Tibial nerve (tissue), 4 donors: ENCODE results near the gene GBA2. TPM values are rescaled to one million over a fixed set of nuclear protein-coding genes. Genes with fewer than 3 reads are reported as not detected.

Experiments
- DNase-seq, 2 donors: peaks; one replicate each; pipeline ENCODE4 v3.0.0-alpha.2; 2019; ENCODE audit warnings: low spot score in 2 of 2
- H3K27ac ChIP-seq, 4 donors: fragments of 200-600 bp; sonication (generic) in 3 of 4; one replicate each; pipeline ENCODE4 v1.5.1; 2017 to 2019; ENCODE audit warnings: mild to moderate bottlenecking in 1 of 4
- H3K27me3 ChIP-seq, 2 donors: fragments of 200-600 bp; sonication (generic) in 1 of 2; one replicate each; pipeline versions ENCODE4 v1.5.1 to v1.6.0; 2017 to 2019
- H3K36me3 ChIP-seq, 3 donors: fragments of 200-600 bp; sonication (generic); one replicate each; pipeline ENCODE4 v1.5.1; 2018 to 2019
- H3K4me1 ChIP-seq, 4 donors: fragments of 200-600 bp; sonication (generic) in 3 of 4; one replicate each; pipeline ENCODE4 v1.5.1; 2017 to 2019
- H3K4me3 ChIP-seq, 4 donors: fragments of 200-600 bp; sonication (generic) in 3 of 4; one replicate each; pipeline ENCODE4 v1.5.1; 2017 to 2019; ENCODE audit warnings: mild to moderate bottlenecking in 1 of 4, moderate library complexity in 1 of 4
- H3K9me3 ChIP-seq, 4 donors: fragments of 200-600 bp; sonication (generic) in 3 of 4; one replicate each; pipeline ENCODE4 v1.5.1; 2017 to 2019
- CTCF ChIP-seq, 5 experiments: fragments of 200-600 bp in 3 of 5; fragments of 450-650 bp in 2 of 5; sonication (generic) in 3 of 5; IDR thresholded peaks; one replicate each; pipeline ENCODE4 v1.5.1; 2016 to 2019; ENCODE audit warnings: antibody characterized with exemption in 5 of 5, mild to moderate bottlenecking in 3 of 5, moderate library complexity in 2 of 5
- EP300 ChIP-seq, 2 donors: sonication (generic); formaldehyde crosslinking; IDR thresholded peaks; one replicate each; pipeline ENCODE4 v1.6.1; 2017; ENCODE audit warnings: antibody characterized with exemption in 2 of 2, mild to moderate bottlenecking in 1 of 2
- POLR2A ChIP-seq, 2 donors: fragments of 450-650 bp; IDR thresholded peaks; one replicate each; pipeline ENCODE4 v1.6.1; 2017; ENCODE audit warnings: antibody characterized with exemption in 2 of 2, mild to moderate bottlenecking in 2 of 2, moderate library complexity in 2 of 2
- WGBS, 2 donors: methylation state at CpG; one replicate each; pipeline ENCODE4 v1.1.5; 2018; 5-methylcytosine and 5-hydroxymethylcytosine counted together
- total RNA-seq, 4 donors: library from RNA; depleted of rRNA; stranded (reverse); fragments of >200 nt; gene quantifications; one replicate each; pipeline ENCODE4 v1.1.0, GENCODE V29; 2016

The GBA2 gene
- total RNA-seq, 4 donors from 2014 or later: 63.8 to 92.1 (median 66.1) TPM

- TF ChIP-seq POLR2A (IDR thresholded peaks at IDR 0.05) (no peak), EP300 (IDR thresholded peaks at IDR 0.05) (no peak), CTCF (IDR thresholded peaks at IDR 0.05) (no peak)
- H3K4me3 ChIP-seq: peak overlapping the region; percentile 63 to 92 (median 75)
- no peaks in the 10 kb centered on the region for H3K9me3 ChIP-seq
- DNase-seq: no peak
- no peaks in the 10 kb centered on the region for H3K27me3 ChIP-seq
- 0% methylated on average over 12 to 14 of the region's 21 CpGs for WGBS, 2 donors
- H3K36me3 ChIP-seq: peaks cover 0 to 10% (median 0%) of the 10 kb centered on the region in 3 donors
- peak overlapping the region; percentile 93 to 97 (median 95) for H3K27ac ChIP-seq
- H3K4me1 ChIP-seq: peaks cover 0 to 72% (median 9%) of the 10 kb centered on the region in 4 donors
Observed at GRCh38 chr9:35690294-35690613, 58.8 kb downstream of the GBA2 start.

- Histone ChIP-seq H3K4me1 (peaks cover 0 to 72% (median 9%) of the 10 kb centered on the region in 4 donors), H3K4me3 (peak within 1 kb of the TSS; percentile 63 to 92 (median 75)), H3K27me3 (no peaks in the 10 kb centered on the region), H3K36me3 (peaks cover 0 to 15% (median 0%) of the 10 kb centered on the region in 3 donors), H3K27ac (peak within 1 kb of the TSS; percentile 93 to 97 (median 95)), H3K9me3 (no peaks in the 10 kb centered on the region)
- TF ChIP-seq POLR2A (IDR thresholded peaks at IDR 0.05): no peak
- TF ChIP-seq CTCF (IDR thresholded peaks at IDR 0.05): peak in 1 of 5 experiments; percentile 24
- TF ChIP-seq EP300 (IDR thresholded peaks at IDR 0.05): peak in 1 of 2 donors; percentile 75
- 13 to 19% methylated on average over 25 to 29 of the region's 61 CpGs for WGBS, 2 donors
- peak in 1 of 2 donors; percentile 35 for DNase-seq
Observed at GRCh38 chr9:35689542-35690293, 59.3 kb downstream of the GBA2 start, which contains the start of gene TPM2. Gene TPM2, minus strand, starts transcription at chr9:35689925. Its CDS starts 108 bp downstream, at chr9:35689817.

- DNase-seq: no peak
- WGBS, 2 donors: 38 to 45% methylated on average over 12 of the region's 12 CpGs
- Histone ChIP-seq H3K4me3 (peak overlapping the region; percentile 63 to 92 (median 75)), H3K4me1 (peaks cover 0 to 69% (median 9%) of the 10 kb centered on the region in 4 donors), H3K36me3 (peaks cover 0 to 24% (median 0%) of the 10 kb centered on the region in 3 donors), H3K27ac (peak overlapping the region; percentile 93 to 97 (median 95)), H3K27me3 (no peaks in the 10 kb centered on the region), H3K9me3 (no peaks in the 10 kb centered on the region)
- TF ChIP-seq CTCF (IDR thresholded peaks at IDR 0.05) (no peak), EP300 (IDR thresholded peaks at IDR 0.05) (no peak), POLR2A (IDR thresholded peaks at IDR 0.05) (no peak)
Observed at GRCh38 chr9:35688558-35689541, 60.2 kb downstream of the GBA2 start.

GRCh38 chr9:35687972-35688557 is 61.0 kb downstream of the GBA2 start:
- DNase-seq: no peak
- peaks cover 0 to 69% (median 9%) of the 10 kb centered on the region in 4 donors for H3K4me1 ChIP-seq
- 61 to 68% methylated on average over 2 of the region's 2 CpGs for WGBS, 2 donors
- no peaks in the 10 kb centered on the region for H3K9me3 ChIP-seq
- peak overlapping the region in 3 of 4 donors; percentile 94 to 97 (median 96) for H3K27ac ChIP-seq
- no peaks in the 10 kb centered on the region for H3K27me3 ChIP-seq
- TF ChIP-seq EP300 (IDR thresholded peaks at IDR 0.05) (no peak), CTCF (IDR thresholded peaks at IDR 0.05) (no peak), POLR2A (IDR thresholded peaks at IDR 0.05) (no peak)
- peaks cover 0 to 32% (median 0%) of the 10 kb centered on the region in 3 donors for H3K36me3 ChIP-seq
- H3K4me3 ChIP-seq: peak overlapping the region in 2 of 4 donors; percentile 68 to 82
